Right atrium auricular region (tissue), 2 donors: ENCODE measurements around the gene NT5DC2. TPM values are rescaled to one million over a fixed set of nuclear protein-coding genes. Genes with fewer than 3 reads are reported as not detected.

Source experiments
- DNase-seq: peaks from one replicate; pipeline ENCODE4 v3.0.0-alpha.2; 2019; ENCODE audit warnings: low spot score
- H3K27ac ChIP-seq, 2 donors: fragments of 200-600 bp; sonication (generic); 1 replicate in 1 of 2; 2 replicates in 1 of 2; pipeline ENCODE4 v1.5.1; 2016 to 2019
- H3K27me3 ChIP-seq, 2 donors: fragments of 200-600 bp; sonication (generic); one replicate each; pipeline versions ENCODE4 v1.5.1 to v1.6.0; 2017 to 2019
- H3K36me3 ChIP-seq: fragments of 200-600 bp; sonication (generic); one replicate; pipeline ENCODE4 v1.5.1; 2016
- H3K4me1 ChIP-seq, 2 donors: fragments of 200-600 bp; sonication (generic); one replicate each; pipeline versions ENCODE4 v1.5.1 to v1.6.0; 2017 to 2019
- H3K4me3 ChIP-seq, 2 donors: fragments of 200-600 bp; sonication (generic); 1 replicate in 1 of 2; 2 replicates in 1 of 2; pipeline ENCODE4 v1.5.1; 2017 to 2019; ENCODE audit warnings: mild to moderate bottlenecking in 1 of 2, moderate library complexity in 1 of 2
- H3K9me3 ChIP-seq, 2 donors: fragments of 200-600 bp; sonication (generic); one replicate each; pipeline ENCODE4 v1.5.1; 2019
- total RNA-seq, 2 donors: library from RNA; depleted of rRNA; stranded (reverse); fragments of >200 nt; gene quantifications; one replicate each; pipeline ENCODE4 v1.1.0, GENCODE V29; 2016
- TF ChIP-seq, protein P1 (sequence below), 2 donors: fragments of 200-600 bp; sonication (generic); IDR thresholded peaks; one replicate each; pipeline ENCODE4 v1.5.1; 2019; ENCODE audit warnings: antibody characterized with exemption in 2 of 2

NT5DC2 gene
- total RNA-seq, 2 donors from 2014 or later = 94.0 to 146 TPM

DNA sequence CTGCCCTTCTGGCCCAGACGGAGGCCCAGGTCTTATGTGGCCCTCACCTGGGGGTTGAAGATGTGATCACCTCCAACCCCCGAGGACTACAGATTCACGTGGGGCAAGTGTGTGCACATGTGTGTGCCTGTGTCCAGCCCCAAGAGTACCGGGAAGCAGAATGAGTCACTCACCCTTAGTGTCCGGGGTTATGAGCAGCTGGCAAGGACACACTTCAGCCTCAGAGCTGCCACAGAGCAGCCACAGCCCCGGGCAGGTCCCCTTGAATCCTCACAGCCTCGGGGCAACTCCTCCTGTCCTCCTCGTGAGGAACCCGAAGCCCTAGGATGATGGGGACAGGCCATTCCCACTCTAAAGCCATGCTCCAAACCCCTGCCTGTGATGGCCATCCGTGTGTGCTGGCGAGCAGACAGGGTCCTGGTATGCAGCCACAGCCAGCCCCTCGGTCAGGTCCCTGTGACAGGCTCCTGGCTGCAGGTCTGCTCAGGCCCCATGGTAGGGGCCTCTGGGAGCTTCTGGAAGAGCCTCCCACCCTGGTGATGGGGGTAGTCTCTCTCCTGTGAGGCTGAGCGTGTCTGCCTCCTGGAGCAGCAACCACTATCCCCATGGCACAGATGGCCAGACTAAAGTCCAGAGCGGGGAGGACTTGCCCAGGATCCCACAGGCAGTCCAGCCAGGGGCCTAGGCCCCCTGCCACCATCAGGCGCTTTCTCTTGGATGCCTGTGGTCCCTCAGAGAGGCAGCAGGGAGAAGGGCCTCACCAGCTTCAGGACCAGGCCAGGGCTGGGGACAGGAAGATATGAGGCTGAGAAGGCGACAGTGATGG, 37.7 kb downstream of the NT5DC2 start:
- peak overlapping the region; percentile 63 to 69 for H3K27ac ChIP-seq
- peaks cover 0 to 53% of the 10 kb centered on the region in 2 donors for H3K4me1 ChIP-seq

GRCh38 chr3:52494886-52495495, 38.7 kb downstream of the NT5DC2 start, which contains the start of gene STAB1:
Gene STAB1 (plus strand): TSS chr3:52495338. CDS start chr3:52495414, 76 bp downstream.
- H3K4me1 ChIP-seq = peaks cover 0 to 61% of the 10 kb centered on the region in 2 donors
- no peaks in the 10 kb centered on the region for H3K9me3 ChIP-seq
- DNase-seq = peak; percentile 77
- H3K27ac ChIP-seq = peak within 1 kb of the TSS; percentile 63 to 69
- H3K4me3 ChIP-seq = peak within 1 kb of the TSS; percentile 23 to 49
- TF ChIP-seq, protein P1, sequence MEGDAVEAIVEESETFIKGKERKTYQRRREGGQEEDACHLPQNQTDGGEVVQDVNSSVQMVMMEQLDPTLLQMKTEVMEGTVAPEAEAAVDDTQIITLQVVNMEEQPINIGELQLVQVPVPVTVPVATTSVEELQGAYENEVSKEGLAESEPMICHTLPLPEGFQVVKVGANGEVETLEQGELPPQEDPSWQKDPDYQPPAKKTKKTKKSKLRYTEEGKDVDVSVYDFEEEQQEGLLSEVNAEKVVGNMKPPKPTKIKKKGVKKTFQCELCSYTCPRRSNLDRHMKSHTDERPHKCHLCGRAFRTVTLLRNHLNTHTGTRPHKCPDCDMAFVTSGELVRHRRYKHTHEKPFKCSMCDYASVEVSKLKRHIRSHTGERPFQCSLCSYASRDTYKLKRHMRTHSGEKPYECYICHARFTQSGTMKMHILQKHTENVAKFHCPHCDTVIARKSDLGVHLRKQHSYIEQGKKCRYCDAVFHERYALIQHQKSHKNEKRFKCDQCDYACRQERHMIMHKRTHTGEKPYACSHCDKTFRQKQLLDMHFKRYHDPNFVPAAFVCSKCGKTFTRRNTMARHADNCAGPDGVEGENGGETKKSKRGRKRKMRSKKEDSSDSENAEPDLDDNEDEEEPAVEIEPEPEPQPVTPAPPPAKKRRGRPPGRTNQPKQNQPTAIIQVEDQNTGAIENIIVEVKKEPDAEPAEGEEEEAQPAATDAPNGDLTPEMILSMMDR (IDR thresholded peaks at IDR 0.05) = no peak
- H3K27me3 ChIP-seq = no peaks in the 10 kb centered on the region
- H3K36me3 ChIP-seq = peaks cover 33% of the 10 kb centered on the region

More for the DNA sequence above, 37.7 kb downstream of the NT5DC2 start:
- TF ChIP-seq, protein P1 (IDR thresholded peaks at IDR 0.05) = no peak
- H3K36me3 ChIP-seq = peaks cover 23% of the 10 kb centered on the region
- H3K27me3 ChIP-seq = no peaks in the 10 kb centered on the region
- peak; percentile 81 for DNase-seq
- H3K4me3 ChIP-seq = peak overlapping the region; percentile 23 to 49
- H3K9me3 ChIP-seq = no peaks in the 10 kb centered on the region

GRCh38 chr3:52494445-52494844, 39.2 kb downstream of the NT5DC2 start:
- no peak for DNase-seq
- Histone ChIP-seq H3K36me3 (peaks cover 39% of the 10 kb centered on the region), H3K27ac (peak overlapping the region; percentile 63 to 69), H3K9me3 (no peaks in the 10 kb centered on the region), H3K4me3 (no peak overlapping the region), H3K4me1 (peaks cover 0 to 66% of the 10 kb centered on the region in 2 donors), H3K27me3 (no peaks in the 10 kb centered on the region)
- TF ChIP-seq, protein P1 (IDR thresholded peaks at IDR 0.05) = no peak

- peaks cover 49% of the 10 kb centered on the region for H3K36me3 ChIP-seq
- H3K27ac ChIP-seq = no peak overlapping the region
- H3K4me3 ChIP-seq = no peak overlapping the region
- peaks cover 0 to 71% of the 10 kb centered on the region in 2 donors for H3K4me1 ChIP-seq
- no peak for DNase-seq
- no peaks in the 10 kb centered on the region for H3K9me3 ChIP-seq
- no peaks in the 10 kb centered on the region for H3K27me3 ChIP-seq
- TF ChIP-seq, protein P1 (IDR thresholded peaks at IDR 0.05) = no peak
Measured at GRCh38 chr3:52493232-52494017, 40.2 kb downstream of the NT5DC2 start.

DNA sequence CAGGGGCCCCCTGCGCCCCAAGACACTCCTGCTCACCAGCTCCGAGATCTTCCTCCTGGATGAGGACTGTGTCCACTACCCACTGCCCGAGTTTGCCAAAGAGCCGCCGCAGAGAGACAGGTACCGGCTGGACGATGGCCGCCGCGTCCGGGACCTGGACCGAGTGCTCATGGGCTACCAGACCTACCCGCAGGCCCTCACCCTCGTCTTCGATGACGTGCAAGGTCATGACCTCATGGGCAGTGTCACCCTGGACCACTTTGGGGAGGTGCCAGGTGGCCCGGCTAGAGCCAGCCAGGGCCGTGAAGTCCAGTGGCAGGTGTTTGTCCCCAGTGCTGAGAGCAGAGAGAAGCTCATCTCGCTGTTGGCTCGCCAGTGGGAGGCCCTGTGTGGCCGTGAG, 41.6 kb downstream of the NT5DC2 start:
- DNase-seq = no peak
- Histone ChIP-seq H3K27ac (no peak overlapping the region), H3K36me3 (peaks cover 61% of the 10 kb centered on the region), H3K9me3 (no peaks in the 10 kb centered on the region), H3K4me3 (no peak overlapping the region), H3K4me1 (peaks cover 0 to 71% of the 10 kb centered on the region in 2 donors), H3K27me3 (no peaks in the 10 kb centered on the region)
- TF ChIP-seq, protein P1 (IDR thresholded peaks at IDR 0.05) = no peak
